ENCODE data around the gene GRAMD1A.

GRAMD1A gene

GRCh38 chr19:35073941-35074340 is 73.8 kb downstream of the GRAMD1A start:
- DNase-seq (ENCODE audit: low read depth in 2 of 2): no peak

- DNase-seq (ENCODE audit: low read depth in 2 of 2): no peak
These were observed 74.5 kb downstream of the GRAMD1A start for GRCh38 chr19:35074426-35075201.

GRCh38 chr19:35075202-35076025 is 75.3 kb downstream of the GRAMD1A start:
- DNase-seq (ENCODE audit: low read depth in 2 of 2): no peak

GRCh38 chr19:35076026-35076370 is 75.9 kb downstream of the GRAMD1A start:
- no peak for DNase-seq (ENCODE audit: low read depth in 2 of 2)

All from fibroblast of skin of left biceps (primary cell).